ENCODE measurements around the gene RELB.

RELB gene

DNA sequence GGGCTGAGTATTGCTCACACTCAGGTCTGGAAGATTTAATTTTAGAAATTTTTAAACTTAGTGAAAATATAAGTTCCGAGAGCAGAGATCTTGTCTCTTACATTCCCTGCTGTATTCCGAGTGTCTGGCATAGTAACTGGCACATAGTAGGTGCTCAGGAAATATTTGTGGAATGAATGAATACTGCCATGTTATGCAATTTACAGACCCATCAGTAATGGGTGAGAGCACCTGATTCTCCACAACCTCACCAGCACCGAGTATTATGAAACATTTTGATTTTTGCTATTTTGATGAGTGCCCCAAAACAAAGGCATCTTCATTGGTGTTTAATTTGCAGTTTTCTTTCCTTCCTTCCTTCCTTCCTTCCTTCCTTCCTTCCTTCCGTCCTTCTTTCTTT is 21.8 kb downstream of the RELB start:
- TF ChIP-seq, protein P1, sequence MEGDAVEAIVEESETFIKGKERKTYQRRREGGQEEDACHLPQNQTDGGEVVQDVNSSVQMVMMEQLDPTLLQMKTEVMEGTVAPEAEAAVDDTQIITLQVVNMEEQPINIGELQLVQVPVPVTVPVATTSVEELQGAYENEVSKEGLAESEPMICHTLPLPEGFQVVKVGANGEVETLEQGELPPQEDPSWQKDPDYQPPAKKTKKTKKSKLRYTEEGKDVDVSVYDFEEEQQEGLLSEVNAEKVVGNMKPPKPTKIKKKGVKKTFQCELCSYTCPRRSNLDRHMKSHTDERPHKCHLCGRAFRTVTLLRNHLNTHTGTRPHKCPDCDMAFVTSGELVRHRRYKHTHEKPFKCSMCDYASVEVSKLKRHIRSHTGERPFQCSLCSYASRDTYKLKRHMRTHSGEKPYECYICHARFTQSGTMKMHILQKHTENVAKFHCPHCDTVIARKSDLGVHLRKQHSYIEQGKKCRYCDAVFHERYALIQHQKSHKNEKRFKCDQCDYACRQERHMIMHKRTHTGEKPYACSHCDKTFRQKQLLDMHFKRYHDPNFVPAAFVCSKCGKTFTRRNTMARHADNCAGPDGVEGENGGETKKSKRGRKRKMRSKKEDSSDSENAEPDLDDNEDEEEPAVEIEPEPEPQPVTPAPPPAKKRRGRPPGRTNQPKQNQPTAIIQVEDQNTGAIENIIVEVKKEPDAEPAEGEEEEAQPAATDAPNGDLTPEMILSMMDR (conservative IDR thresholded peaks at IDR 0.05; ENCODE audit: low read length), result no peak
- H3K4me3 ChIP-seq (ENCODE audit: low read length), result no peak overlapping the region
- DNase-seq (ENCODE audit: low read depth), result no peak

DNA sequence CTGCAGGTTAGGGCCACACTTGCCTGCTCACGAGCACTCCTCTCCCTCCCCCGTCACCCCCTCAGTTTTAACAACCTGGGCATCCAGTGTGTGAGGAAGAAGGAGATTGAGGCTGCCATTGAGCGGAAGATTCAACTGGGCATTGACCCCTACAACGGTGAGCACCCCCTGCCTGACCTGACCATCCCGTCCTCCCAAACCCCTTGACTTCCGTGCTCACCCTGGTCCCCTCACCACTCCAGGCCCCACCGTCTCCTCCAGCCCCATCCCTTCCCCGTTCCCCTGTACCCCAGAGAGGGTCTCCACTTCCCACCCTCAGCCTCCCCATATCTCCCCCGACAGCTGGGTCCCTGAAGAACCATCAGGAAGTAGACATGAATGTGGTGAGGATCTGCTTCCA is 24.0 kb downstream of the RELB start:
- DNase-seq (ENCODE audit: low read depth), result no peak
- TF ChIP-seq, protein P1 (conservative IDR thresholded peaks at IDR 0.05; ENCODE audit: low read length), result no peak
- no peak overlapping the region for H3K4me3 ChIP-seq (ENCODE audit: low read length)

DNA sequence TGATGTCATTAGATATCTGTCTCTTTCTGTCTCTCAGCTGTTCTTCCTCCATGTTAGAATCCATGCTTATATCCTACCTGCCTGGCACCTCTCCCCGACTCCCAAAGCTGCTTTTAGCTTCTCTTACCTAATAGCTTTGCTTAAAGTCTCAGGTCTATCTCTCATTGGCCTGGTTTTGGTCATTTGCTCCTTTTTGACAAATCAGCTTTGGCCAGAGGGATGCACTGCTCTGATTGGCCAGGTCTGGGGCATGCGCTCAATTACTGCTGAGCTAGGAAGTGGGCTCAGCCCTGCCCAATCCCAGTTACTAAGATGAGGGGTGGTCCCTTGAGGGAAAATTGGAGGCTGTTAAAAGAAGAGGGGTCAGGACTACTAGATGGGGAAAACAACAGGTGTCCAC is 26.1 kb downstream of the RELB start:
- no peak for DNase-seq (ENCODE audit: low read depth)
- H3K4me3 ChIP-seq (ENCODE audit: low read length), result no peak overlapping the region
- TF ChIP-seq, protein P1 (conservative IDR thresholded peaks at IDR 0.05; ENCODE audit: low read length), result no peak

DNA sequence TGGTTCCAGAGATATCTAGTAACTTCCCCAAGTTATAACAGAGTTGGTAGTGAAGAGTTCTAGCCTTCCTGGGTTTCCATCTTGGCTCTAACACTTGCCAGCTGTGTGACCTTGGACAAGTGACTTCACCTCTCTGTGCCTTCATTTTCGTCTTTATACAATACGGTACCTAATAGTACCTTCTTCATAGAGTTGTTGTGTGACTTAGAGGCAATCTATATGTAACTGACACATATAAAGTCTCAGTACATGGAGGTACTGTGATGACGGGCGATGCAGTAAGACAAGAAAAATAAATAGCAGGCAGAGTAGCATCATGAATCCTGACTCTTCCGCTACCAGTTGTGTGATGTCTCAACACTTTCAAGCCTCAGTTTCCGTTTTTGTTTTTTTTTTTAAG is 29.6 kb downstream of the RELB start:
- no peak for DNase-seq (ENCODE audit: low read depth)
- no peak overlapping the region for H3K4me3 ChIP-seq (ENCODE audit: low read length)
- TF ChIP-seq, protein P1 (conservative IDR thresholded peaks at IDR 0.05; ENCODE audit: low read length), result no peak

DNA sequence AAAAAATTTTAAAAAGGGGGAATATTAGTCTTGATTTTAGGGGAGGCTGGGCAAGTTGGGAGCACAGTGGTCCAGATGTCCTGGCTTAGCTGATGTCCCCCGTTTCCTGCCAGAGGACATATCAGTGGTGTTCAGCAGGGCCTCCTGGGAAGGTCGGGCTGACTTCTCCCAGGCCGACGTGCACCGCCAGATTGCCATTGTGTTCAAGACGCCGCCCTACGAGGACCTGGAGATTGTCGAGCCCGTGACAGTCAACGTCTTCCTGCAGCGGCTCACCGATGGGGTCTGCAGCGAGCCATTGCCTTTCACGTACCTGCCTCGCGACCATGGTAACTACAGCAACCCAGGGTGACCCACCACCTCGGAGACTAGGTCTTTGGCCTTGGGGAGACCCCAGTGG is 31.2 kb downstream of the RELB start:
- DNase-seq (ENCODE audit: low read depth), result no peak
- TF ChIP-seq, protein P1 (conservative IDR thresholded peaks at IDR 0.05; ENCODE audit: low read length), result no peak
- H3K4me3 ChIP-seq (ENCODE audit: low read length), result no peak overlapping the region

DNA sequence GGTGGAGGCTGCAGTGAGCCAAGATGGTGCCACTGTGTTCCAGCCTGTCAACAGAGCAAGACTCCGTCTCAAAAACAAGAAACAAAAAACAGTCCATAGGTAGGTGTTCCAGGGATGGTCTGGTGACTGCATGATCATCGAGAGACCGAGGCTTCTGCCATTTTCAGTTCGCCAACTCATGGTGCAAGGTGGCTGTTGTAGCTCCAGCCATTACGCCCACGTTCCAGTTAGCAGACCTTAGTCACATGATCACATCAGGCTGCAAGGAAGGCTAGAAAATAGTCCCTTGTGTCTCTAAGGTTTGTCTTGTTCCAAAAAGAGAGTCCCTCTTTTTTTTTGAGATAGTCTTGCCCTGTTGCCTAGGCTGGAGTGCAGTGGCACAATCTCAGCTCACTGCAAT is 34.5 kb downstream of the RELB start:
- DNase-seq (ENCODE audit: low read depth), result no peak
- TF ChIP-seq, protein P1 (conservative IDR thresholded peaks at IDR 0.05; ENCODE audit: low read length), result no peak

DNA sequence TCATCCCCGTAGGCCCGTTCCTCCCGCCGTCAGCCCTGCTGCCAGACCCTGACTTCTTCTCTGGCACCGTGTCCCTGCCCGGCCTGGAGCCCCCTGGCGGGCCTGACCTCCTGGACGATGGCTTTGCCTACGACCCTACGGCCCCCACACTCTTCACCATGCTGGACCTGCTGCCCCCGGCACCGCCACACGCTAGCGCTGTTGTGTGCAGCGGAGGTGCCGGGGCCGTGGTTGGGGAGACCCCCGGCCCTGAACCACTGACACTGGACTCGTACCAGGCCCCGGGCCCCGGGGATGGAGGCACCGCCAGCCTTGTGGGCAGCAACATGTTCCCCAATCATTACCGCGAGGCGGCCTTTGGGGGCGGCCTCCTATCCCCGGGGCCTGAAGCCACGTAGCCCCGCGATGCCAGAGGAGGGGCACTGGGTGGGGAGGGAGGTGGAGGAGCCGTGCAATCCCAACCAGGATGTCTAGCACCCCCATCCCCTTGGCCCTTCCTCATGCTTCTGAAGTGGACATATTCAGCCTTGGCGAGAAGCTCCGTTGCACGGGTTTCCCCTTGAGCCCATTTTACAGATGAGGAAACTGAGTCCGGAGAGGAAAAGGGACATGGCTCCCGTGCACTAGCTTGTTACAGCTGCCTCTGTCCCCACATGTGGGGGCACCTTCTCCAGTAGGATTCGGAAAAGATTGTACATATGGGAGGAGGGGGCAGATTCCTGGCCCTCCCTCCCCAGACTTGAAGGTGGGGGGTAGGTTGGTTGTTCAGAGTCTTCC is 36.3 kb downstream of the RELB start:
- DNase-seq (ENCODE audit: low read depth), result no peak
- H3K4me3 ChIP-seq (ENCODE audit: low read length), result no peak overlapping the region
- TF ChIP-seq, protein P1 (conservative IDR thresholded peaks at IDR 0.05; ENCODE audit: low read length), result no peak

More for the DNA sequence above, 34.5 kb downstream of the RELB start:
- H3K4me3 ChIP-seq (ENCODE audit: low read length), result no peak overlapping the region
